K562 treated with DMSO at 1 percent for 4 hours (cell line): Measurements from ENCODE around the gene TMEM258. TPM values are rescaled to one million over a fixed set of nuclear protein-coding genes. Genes with fewer than 3 reads are reported as not detected.

ENCODE experiments used
- total RNA-seq: library from RNA; unstranded; fragments of 300-600 nt; gene quantifications from 2 replicates; pipeline ENCODE4 v1.2.3, GENCODE V29; 2022; ENCODE audit not compliant: insufficient read depth

The TMEM258 gene
- 310 and 382 TPM in 2 replicates for total RNA-seq

DNA sequence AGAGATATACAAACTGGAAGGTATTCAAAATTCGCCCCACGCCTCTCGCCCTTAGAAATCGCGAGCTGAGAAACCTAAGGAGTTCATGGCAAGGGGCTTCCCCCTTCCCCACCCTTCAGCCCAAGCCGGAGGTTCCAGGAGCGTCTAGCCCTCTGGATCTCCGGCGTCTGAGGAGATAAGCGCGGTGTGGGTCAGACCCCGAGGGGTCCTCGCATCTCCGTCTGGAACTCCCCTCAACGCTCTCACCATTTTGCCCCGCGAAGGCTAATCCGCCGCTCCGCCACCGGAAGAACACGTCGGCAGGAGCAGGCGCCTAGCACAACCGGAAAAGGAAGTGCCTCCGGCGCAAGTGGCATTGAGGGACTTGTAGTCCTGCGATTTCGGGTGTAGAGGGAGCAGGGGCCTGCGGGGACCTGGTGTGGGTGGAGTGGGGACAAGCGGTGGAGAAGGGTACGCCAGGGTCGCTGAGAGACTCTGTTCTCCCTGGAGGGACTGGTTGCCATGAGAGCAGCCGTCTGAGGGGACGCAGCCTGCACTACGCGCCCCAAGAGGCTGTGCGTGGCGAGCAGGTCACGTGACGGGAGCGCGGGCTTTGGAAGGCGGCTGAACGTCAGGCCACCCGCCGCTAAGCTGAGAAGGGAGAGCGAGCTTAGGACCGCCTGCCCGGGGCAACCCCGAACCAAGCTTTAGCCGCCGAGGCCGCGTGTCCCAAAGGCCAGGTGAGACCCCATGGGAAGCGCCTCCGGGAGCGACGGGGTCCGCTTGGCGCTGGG is at the start of gene TMEM258, which contains the start of gene FEN1:
Gene TMEM258 (minus strand): TSS at position 290 of the 773 bp plus-strand sequence. CDS start 41 bp downstream, at position 249.
Gene FEN1 (plus strand): TSS at position 602 of the 773 bp plus-strand sequence. CDS start 2,451 bp downstream, outside the sequence.

DNA sequence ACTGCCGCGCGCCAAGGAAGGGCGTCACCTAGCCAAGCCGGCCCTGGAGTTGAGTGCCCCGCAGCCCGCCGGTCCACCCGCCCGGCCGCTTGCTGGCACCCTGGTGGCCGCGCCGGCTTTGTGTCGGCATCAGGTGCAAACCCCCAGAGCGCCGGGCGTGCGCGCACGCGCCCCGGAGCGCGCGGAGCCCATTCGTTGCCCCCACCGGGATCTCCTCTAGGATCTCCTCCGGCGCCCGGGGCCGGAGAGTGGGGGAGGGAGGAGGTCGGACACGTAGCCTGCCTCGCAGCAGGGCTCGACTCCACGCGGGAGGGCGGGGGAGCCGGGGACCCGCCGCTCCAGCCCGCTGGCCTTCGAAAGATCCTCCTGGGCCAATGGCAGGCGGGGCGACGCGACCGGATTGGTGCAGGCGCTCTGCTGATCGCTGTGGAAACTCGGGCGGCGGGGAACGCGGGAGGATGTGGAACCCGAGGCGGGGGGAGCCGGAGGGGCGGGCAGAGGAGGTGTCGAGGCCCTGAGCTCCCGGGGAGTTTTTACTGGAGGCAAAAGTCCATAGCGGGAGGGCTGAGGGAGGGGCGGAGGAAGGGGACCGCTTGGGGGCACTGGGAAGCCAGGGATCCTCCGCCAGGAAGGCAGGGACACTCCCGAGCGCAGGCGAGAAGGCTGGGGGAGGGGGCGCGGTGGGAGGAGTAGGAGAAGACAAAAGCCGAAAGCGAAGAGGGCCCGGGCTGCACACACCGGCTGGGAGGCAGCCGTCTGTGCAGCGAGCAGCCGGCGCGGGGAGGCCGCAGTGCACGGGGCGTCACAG is 35.4 kb upstream of the TMEM258 start, which contains the start of gene FADS2:
Gene FADS2 (plus strand): TSS at position 730 of the 808 bp plus-strand sequence. CDS start 91 bp downstream, outside the sequence.

DNA sequence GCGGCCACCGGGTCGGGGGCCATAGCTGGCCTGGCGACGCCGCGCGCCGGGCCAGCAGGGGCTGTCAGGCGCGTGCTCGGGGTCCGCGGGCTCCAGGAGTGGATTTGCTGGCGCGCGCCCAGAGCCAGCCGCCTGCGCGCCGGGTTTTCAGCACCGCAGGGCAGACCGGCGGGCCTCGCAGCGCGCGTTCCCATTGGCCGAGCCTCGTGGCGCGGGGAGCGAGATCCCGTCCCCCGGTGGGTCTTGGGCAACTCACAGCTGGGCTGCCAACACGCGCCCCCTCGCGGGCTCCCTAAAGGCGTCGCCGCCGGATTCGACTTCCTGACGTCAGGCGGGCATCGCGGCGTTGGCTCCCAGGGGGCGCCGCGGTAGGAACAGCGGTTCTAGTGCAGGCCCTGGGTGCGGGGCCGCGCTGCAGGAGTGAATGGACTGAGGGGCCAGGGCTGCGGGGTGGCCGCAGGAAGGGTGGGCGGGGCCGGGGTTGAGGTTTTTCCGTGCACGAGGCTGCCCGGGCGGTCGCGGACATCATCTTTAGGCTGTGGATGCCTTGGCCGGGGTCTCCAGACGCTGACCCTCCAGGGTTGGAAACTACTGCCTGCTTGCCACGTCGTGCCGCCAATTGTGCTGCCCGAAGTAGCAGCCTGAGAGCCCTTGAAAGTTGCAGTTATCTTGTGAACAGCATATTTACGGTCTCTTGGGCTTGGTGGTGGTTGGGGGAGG is 24.5 kb upstream of the TMEM258 start, which contains the start of gene FADS1:
Gene FADS1 (minus strand): TSS at position 268 of the 720 bp plus-strand sequence. CDS start 74 bp downstream, at position 194.

DNA sequence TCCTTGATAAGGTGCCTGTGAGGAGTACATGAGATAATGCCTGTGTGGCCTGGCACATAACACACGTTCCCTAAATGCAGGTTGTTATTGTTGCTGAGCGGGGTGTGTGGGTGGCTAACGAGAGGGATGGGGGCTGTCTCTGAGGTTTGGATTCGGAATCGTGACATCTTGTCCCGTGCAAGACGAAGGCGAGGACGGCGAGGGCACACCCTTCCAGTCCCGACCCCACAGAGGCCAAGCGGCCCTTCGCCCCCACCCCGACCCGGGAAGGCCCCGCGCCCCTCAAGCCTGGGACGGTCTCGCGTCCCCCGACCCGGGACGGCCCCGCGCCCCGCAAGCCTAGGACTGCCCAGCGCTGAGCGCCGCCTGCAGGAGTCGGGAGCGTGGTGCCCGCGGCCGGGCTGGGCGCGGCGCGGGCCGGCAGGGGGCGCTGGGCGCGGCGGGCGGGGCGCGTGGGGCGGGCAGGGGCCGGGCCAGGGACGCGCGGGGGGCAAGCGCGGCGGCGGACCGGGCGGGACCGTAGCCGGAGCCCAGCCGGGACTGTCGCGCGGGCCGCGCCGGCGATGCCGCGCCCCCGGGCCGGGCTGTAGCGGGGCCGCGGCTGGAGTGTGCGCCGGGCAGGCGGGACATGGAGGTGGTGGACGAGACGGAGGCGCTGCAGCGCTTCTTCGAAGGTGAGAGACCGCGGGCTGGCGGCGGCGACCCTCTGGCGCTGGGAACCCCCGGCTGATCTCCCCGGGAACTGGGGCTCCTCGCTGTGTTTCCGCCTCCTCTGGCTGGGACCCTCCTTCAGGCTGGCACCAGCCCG is 40.1 kb downstream of the TMEM258 start, which contains the start of gene MYRF:
Gene MYRF (plus strand): TSS at position 520 of the 808 bp plus-strand sequence. CDS start 109 bp downstream, at position 629.

Other genes with a start within 250 kb of the TMEM258 start
- gene SYT7, start 211.5 kb downstream of the TMEM258 start, total RNA-seq, result not detected in 2 replicates
- gene DAGLA, start 112.2 kb downstream of the TMEM258 start, total RNA-seq, result 0.20 TPM in 1 of 2 replicates, not detected in the other
- 19.9 and 26.3 TPM in 2 replicates for gene MYRF, start 40.0 kb downstream of the TMEM258 start, total RNA-seq
- gene FEN1, start 312 bp upstream of the TMEM258 start, total RNA-seq, result 127 and 138 TPM in 2 replicates
- 82.8 and 89.3 TPM in 2 replicates for gene FADS1, start 24.4 kb upstream of the TMEM258 start, total RNA-seq
- gene FADS2, start 35.7 kb upstream of the TMEM258 start, total RNA-seq, result 10.4 and 12.6 TPM in 2 replicates
- 43.0 and 55.4 TPM in 2 replicates for gene FADS3, start 98.9 kb upstream of the TMEM258 start, total RNA-seq
- 8.9 and 9.2 TPM in 2 replicates for gene RAB3IL1, start 125.0 kb upstream of the TMEM258 start, total RNA-seq
- 8.4 and 9.2 TPM in 2 replicates for gene BEST1, start 157.8 kb upstream of the TMEM258 start, total RNA-seq
- gene FTH1, start 175.0 kb upstream of the TMEM258 start, total RNA-seq, result 4,720 and 5,057 TPM in 2 replicates